ENCODE data around the gene OLFML1. TPM values are rescaled to one million over a fixed set of nuclear protein-coding genes. Genes with fewer than 3 reads are reported as not detected.

Gene OLFML1
- total RNA-seq, 1 experiment from 2014 or later, result not detected

DNA sequence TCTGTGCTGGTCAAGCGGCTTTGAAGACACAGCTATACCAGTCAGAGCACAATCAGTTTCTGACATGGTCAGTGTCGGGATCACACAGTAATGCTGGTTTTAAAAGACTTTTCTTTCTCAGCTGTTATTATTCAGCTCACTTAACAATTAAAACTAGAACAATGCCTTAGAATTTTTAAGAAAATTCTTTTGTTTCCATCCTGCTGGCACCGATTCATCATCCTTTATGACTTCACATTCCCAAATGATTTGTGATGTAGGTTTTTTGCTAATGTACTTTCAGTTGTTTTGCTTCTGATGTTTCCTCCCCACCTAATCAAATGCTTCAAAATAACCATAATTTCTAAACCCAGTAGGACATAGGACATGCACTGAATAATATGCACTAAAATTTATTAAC lies 34.5 kb upstream of the OLFML1 start:
- H3K27me3 Mint-ChIP-seq (ENCODE audit: insufficient read depth, unreplicated experiment), result no peaks in the 10 kb centered on the region
- no peaks in the 10 kb centered on the region for H3K36me3 Mint-ChIP-seq (ENCODE audit: insufficient read depth, unreplicated experiment)
- ChIA-PET POLR2A (no interaction called here), CTCF (interaction anchor here (0.7 to 10.8 kb wide), 8 partner anchors 9 to 638 kb away, joined by 3 to 102 read pairs (median 4); no protein-coding TSS in a partner anchor)
- no peaks in the 10 kb centered on the region for H3K9me3 Mint-ChIP-seq (ENCODE audit: unreplicated experiment)
- BruUV-seq (replicated peaks), result no TSS peak
- no peaks in the 10 kb centered on the region for H3K4me1 Mint-ChIP-seq (ENCODE audit: insufficient read depth, unreplicated experiment)
- DNase-seq (ENCODE audit: unreplicated experiment), result no peak
- H3K27ac Mint-ChIP-seq (ENCODE audit: low read depth, unreplicated experiment), result no peak overlapping the region
- intact Hi-C loops (cut with micrococcal nuclease), result no loop called here
- TF ChIP-seq, protein P1, sequence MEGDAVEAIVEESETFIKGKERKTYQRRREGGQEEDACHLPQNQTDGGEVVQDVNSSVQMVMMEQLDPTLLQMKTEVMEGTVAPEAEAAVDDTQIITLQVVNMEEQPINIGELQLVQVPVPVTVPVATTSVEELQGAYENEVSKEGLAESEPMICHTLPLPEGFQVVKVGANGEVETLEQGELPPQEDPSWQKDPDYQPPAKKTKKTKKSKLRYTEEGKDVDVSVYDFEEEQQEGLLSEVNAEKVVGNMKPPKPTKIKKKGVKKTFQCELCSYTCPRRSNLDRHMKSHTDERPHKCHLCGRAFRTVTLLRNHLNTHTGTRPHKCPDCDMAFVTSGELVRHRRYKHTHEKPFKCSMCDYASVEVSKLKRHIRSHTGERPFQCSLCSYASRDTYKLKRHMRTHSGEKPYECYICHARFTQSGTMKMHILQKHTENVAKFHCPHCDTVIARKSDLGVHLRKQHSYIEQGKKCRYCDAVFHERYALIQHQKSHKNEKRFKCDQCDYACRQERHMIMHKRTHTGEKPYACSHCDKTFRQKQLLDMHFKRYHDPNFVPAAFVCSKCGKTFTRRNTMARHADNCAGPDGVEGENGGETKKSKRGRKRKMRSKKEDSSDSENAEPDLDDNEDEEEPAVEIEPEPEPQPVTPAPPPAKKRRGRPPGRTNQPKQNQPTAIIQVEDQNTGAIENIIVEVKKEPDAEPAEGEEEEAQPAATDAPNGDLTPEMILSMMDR (IDR thresholded peaks at IDR 0.05; ENCODE audit: unreplicated experiment), result no peak
- H3K4me3 Mint-ChIP-seq (ENCODE audit: unreplicated experiment), result no peak overlapping the region

DNA sequence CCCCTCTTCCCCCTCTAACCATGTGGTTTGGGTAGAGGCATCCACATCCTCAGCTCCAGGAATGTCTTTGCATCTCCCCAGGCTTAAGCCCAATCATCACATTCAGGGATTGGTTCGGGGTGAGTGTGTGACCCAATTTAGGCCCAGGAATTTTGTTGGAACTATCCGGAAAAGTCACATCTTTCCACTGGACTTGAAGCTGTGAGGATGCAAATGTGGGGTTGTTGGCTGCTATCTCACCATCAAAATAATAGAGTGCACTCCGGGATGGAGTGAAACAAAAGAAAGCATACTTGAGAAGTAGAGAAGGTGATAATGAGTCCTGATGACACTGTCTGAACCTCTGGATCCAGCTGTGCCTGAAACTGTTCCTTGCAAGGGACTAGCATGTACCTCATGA lies 33.8 kb upstream of the OLFML1 start:
- Mint-ChIP-seq H3K36me3 (ENCODE audit: insufficient read depth, unreplicated experiment) (no peaks in the 10 kb centered on the region), H3K27me3 (ENCODE audit: insufficient read depth, unreplicated experiment) (no peaks in the 10 kb centered on the region), H3K9me3 (ENCODE audit: unreplicated experiment) (no peaks in the 10 kb centered on the region), H3K27ac (ENCODE audit: low read depth, unreplicated experiment) (no peak overlapping the region), H3K4me3 (ENCODE audit: unreplicated experiment) (no peak overlapping the region), H3K4me1 (ENCODE audit: insufficient read depth, unreplicated experiment) (no peaks in the 10 kb centered on the region)
- CTCF ChIA-PET, result interaction anchor here (0.6 to 10.8 kb wide), 7 partner anchors 10 to 697 kb away, joined by 3 to 102 read pairs (median 4); no protein-coding TSS in a partner anchor
- DNase-seq (ENCODE audit: unreplicated experiment), result no peak
- POLR2A ChIA-PET, result no interaction called here
- intact Hi-C loops (cut with micrococcal nuclease), result no loop called here
- BruUV-seq (replicated peaks), result no TSS peak
- TF ChIP-seq, protein P1 (IDR thresholded peaks at IDR 0.05; ENCODE audit: unreplicated experiment), result no peak

DNA sequence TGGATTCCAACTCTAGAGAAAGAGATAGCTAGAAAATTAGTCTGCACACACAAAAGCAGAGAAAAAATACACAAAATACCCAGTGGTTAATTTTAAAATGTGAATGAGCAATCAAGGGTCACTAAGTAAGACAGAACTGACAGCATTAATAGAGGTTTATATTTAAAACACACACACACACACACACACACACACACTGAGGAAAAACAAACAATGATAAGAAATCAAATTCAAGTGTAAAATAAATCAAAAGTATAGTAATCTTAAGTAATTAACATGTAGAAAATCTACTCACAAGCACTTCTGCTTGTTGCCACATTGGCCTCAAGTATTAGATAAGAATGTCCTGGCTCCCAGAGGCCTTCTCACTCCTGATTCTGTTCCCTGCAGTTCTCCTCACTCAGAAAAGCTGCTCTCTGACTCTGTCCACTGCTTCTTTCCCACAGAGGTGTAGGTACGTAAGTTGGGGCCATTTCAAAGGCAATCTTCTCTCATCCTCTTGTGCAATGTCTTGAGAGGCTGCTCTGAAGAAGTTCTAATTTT lies 33.3 kb upstream of the OLFML1 start:
- DNase-seq (ENCODE audit: unreplicated experiment), result no peak
- BruUV-seq (replicated peaks), result no TSS peak
- Mint-ChIP-seq H3K27me3 (ENCODE audit: insufficient read depth, unreplicated experiment) (no peaks in the 10 kb centered on the region), H3K4me1 (ENCODE audit: insufficient read depth, unreplicated experiment) (peaks cover 3% of the 10 kb centered on the region), H3K36me3 (ENCODE audit: insufficient read depth, unreplicated experiment) (no peaks in the 10 kb centered on the region), H3K9me3 (ENCODE audit: unreplicated experiment) (no peaks in the 10 kb centered on the region), H3K4me3 (ENCODE audit: unreplicated experiment) (no peak overlapping the region), H3K27ac (ENCODE audit: low read depth, unreplicated experiment) (no peak overlapping the region)
- POLR2A ChIA-PET, result no interaction called here
- CTCF ChIA-PET, result interaction anchor here (0.7 to 10.8 kb wide), 5 partner anchors 10 to 697 kb away, joined by 3 to 102 read pairs (median 4); no protein-coding TSS in a partner anchor
- TF ChIP-seq, protein P1 (IDR thresholded peaks at IDR 0.05; ENCODE audit: unreplicated experiment), result no peak
- intact Hi-C loops (cut with micrococcal nuclease), result no loop called here

DNA sequence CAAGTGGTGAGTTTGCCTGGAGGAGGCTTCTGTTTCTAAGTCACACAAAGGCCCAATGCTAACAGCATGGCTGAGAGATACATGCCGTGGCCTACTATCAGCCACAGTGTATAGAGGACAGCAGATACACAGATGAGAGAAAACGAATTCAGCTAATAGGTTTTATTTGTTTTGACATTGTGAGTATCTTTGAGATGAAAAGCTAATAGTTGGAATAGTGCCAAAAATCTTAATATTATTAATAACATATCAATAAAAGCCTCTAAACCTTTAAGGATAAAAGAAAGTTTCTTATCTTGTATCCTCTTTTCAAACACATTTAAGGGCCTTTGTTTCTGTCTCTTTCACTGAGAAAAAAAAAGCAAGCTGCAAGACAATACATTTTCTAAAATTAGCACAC lies 30.5 kb upstream of the OLFML1 start:
- no TSS peak for BruUV-seq (replicated peaks)
- DNase-seq (ENCODE audit: unreplicated experiment), result no peak
- intact Hi-C loops (cut with micrococcal nuclease), result no loop called here
- H3K27ac Mint-ChIP-seq (ENCODE audit: low read depth, unreplicated experiment), result no peak overlapping the region
- H3K36me3 Mint-ChIP-seq (ENCODE audit: insufficient read depth, unreplicated experiment), result no peaks in the 10 kb centered on the region
- H3K4me3 Mint-ChIP-seq (ENCODE audit: unreplicated experiment), result no peak overlapping the region
- ChIA-PET CTCF (interaction anchor here (0.6 to 10.8 kb wide), 7 partner anchors 9 to 359 kb away, joined by 3 to 102 read pairs (median 4); no protein-coding TSS in a partner anchor), POLR2A (no interaction called here)
- H3K9me3 Mint-ChIP-seq (ENCODE audit: unreplicated experiment), result peaks cover 8% of the 10 kb centered on the region
- peaks cover 7% of the 10 kb centered on the region for H3K4me1 Mint-ChIP-seq (ENCODE audit: insufficient read depth, unreplicated experiment)
- H3K27me3 Mint-ChIP-seq (ENCODE audit: insufficient read depth, unreplicated experiment), result peaks cover 12% of the 10 kb centered on the region
- TF ChIP-seq, protein P1 (IDR thresholded peaks at IDR 0.05; ENCODE audit: unreplicated experiment), result no peak
